Hepatocyte (in vitro differentiated cells): ENCODE results near the gene MOV10L1. TPM values are rescaled to one million over a fixed set of nuclear protein-coding genes. Genes with fewer than 3 reads are reported as not detected.

ENCODE experiments used
- DNase-seq: peaks from one replicate; pipeline ENCODE4 v3.0.0-alpha.2; 2016; ENCODE audit warnings: low spot score
- H2AFZ ChIP-seq: fragments of 200-600 bp; sonication (generic); 2 replicates; pipeline ENCODE4 v1.6.0; 2016; ENCODE audit warnings: antibody characterized with exemption, mild to moderate bottlenecking
- H3K27ac ChIP-seq: fragments of 200-600 bp; sonication (generic); 2 replicates; pipeline ENCODE4 v1.5.1; 2016; ENCODE audit warnings: mild to moderate bottlenecking
- H3K27me3 ChIP-seq: fragments of 200-600 bp; sonication (generic); 2 replicates; pipeline ENCODE4 v1.6.1; 2016
- H3K36me3 ChIP-seq: fragments of 200-600 bp; sonication (generic); replicated peaks from 2 replicates; pipeline ENCODE4 v1.5.1; 2016; ENCODE audit warnings: low read depth; ENCODE audit not compliant: insufficient read depth
- H3K4me1 ChIP-seq: fragments of 200-600 bp; sonication (generic); 2 replicates; pipeline ENCODE4 v1.5.1; 2016; ENCODE audit warnings: mild to moderate bottlenecking, moderate library complexity; ENCODE audit not compliant: insufficient read depth
- H3K4me2 ChIP-seq: fragments of 200-600 bp; sonication (generic); 2 replicates; pipeline ENCODE4 v1.6.0; 2016
- H3K4me3 ChIP-seq: fragments of 200-600 bp; sonication (generic); 2 replicates; pipeline ENCODE4 v1.5.1; 2016; ENCODE audit warnings: mild to moderate bottlenecking
- H3K79me2 ChIP-seq: fragments of 200-600 bp; sonication (generic); 2 replicates; pipeline ENCODE4 v1.6.0; 2017; ENCODE audit warnings: mild to moderate bottlenecking
- H3K9me2 ChIP-seq: fragments of 200-600 bp; sonication (generic); replicated peaks from 2 replicates; pipeline ENCODE4 v1.6.0; 2017; ENCODE audit warnings: mild to moderate bottlenecking; ENCODE audit not compliant: insufficient read depth
- H3K9me3 ChIP-seq: fragments of 200-600 bp; sonication (generic); 2 replicates; pipeline ENCODE4 v1.5.1; 2016; ENCODE audit warnings: low read depth, mild to moderate bottlenecking
- H4K20me1 ChIP-seq: fragments of 200-600 bp; sonication (generic); 2 replicates; pipeline ENCODE4 v1.6.0; 2016; ENCODE audit warnings: mild to moderate bottlenecking; ENCODE audit not compliant: insufficient read depth, poor library complexity, severe bottlenecking
- CTCF ChIP-seq: fragments of 200-600 bp; sonication (generic); IDR thresholded peaks from 2 replicates; pipeline ENCODE4 v1.5.1; 2016; ENCODE audit warnings: antibody characterized with exemption, mild to moderate bottlenecking; ENCODE audit not compliant: poor library complexity
- EZH2 ChIP-seq: fragments of 200-600 bp; sonication (generic); IDR thresholded peaks from 2 replicates; pipeline ENCODE4 v1.6.1; 2016; ENCODE audit warnings: antibody characterized with exemption, mild to moderate bottlenecking, borderline replicate concordance
- EZH2phosphoT487 ChIP-seq: fragments of 200-600 bp; sonication (generic); IDR thresholded peaks from one replicate; pipeline ENCODE4 v1.6.1; 2018; ENCODE audit warnings: antibody characterized with exemption, mild to moderate bottlenecking, low read depth, moderate library complexity; ENCODE audit not compliant: unreplicated experiment, severe bottlenecking
- WGBS: methylation state at CpG from one replicate; pipeline ENCODE4 v1.1.6; 2016; ENCODE audit warnings: low lambda C conversion rate; ENCODE audit errors: missing lambda C conversion rate; 5-methylcytosine and 5-hydroxymethylcytosine counted together
- polyA plus RNA-seq: library from polyadenylated mRNA; unstranded; fragments of >200 nt; fragmentation: Nextera tagmentation; extraction: Ambion mirVana; gene quantifications from 2 replicates; pipeline ENCODE4 v1.2.1, GENCODE V29; 2016
- total RNA-seq: library from RNA; depleted of rRNA; stranded (reverse); fragments of >200 nt; gene quantifications from 2 replicates; pipeline ENCODE4 v1.2.3, GENCODE V29; 2014

Gene MOV10L1
- total and polyA plus RNA-seq, 2 experiments from 2014 or later, result 0.36 to 3.6 TPM

- TF ChIP-seq EZH2phosphoT487, result no peak
- TF ChIP-seq EZH2, result no peak
- peak; percentile 63 for TF ChIP-seq CTCF
- WGBS, result 49% methylated on average over 22 of the region's 22 CpGs
- Histone ChIP-seq H2AFZ (no peak overlapping the region), H3K27me3 (no peaks in the 10 kb centered on the region), H3K9me3 (no peaks in the 10 kb centered on the region), H3K79me2 (no peaks in the 10 kb centered on the region), H3K27ac (no peak overlapping the region), H3K4me3 (no peak overlapping the region), H3K4me2 (no peak overlapping the region), H3K36me3 (no peaks in the 10 kb centered on the region), H4K20me1 (no peaks in the 10 kb centered on the region), H3K4me1 (peaks cover 17% of the 10 kb centered on the region), H3K9me2 (no peaks in the 10 kb centered on the region)
- peak; percentile 77 for DNase-seq
These were observed 59.4 kb downstream of the MOV10L1 start for GRCh38 chr22:50148991-50149721.

- Histone ChIP-seq H4K20me1 (no peaks in the 10 kb centered on the region), H3K79me2 (no peaks in the 10 kb centered on the region), H3K4me2 (no peak overlapping the region), H3K9me2 (no peaks in the 10 kb centered on the region), H3K27ac (no peak overlapping the region), H3K9me3 (no peaks in the 10 kb centered on the region), H3K36me3 (no peaks in the 10 kb centered on the region), H3K4me1 (peaks cover 14% of the 10 kb centered on the region), H3K27me3 (no peaks in the 10 kb centered on the region), H2AFZ (no peak overlapping the region), H3K4me3 (no peak overlapping the region)
- no peak for TF ChIP-seq EZH2
- TF ChIP-seq EZH2phosphoT487, result no peak
- no peak for TF ChIP-seq CTCF
- WGBS, result 89% methylated on average over 35 of the region's 35 CpGs
- no peak for DNase-seq
These were observed 60.6 kb downstream of the MOV10L1 start for GRCh38 chr22:50150161-50151129.

GRCh38 chr22:50151571-50152537, 62.0 kb downstream of the MOV10L1 start:
- H3K4me2 ChIP-seq, result no peak overlapping the region
- no peaks in the 10 kb centered on the region for H4K20me1 ChIP-seq
- H3K27ac ChIP-seq, result no peak overlapping the region
- no peaks in the 10 kb centered on the region for H3K27me3 ChIP-seq
- H3K36me3 ChIP-seq, result no peaks in the 10 kb centered on the region
- H3K9me2 ChIP-seq, result no peaks in the 10 kb centered on the region
- H3K4me3 ChIP-seq, result no peak overlapping the region
- no peak for DNase-seq
- WGBS, result 89% methylated on average over 33 of the region's 33 CpGs
- TF ChIP-seq EZH2 (no peak), CTCF (no peak), EZH2phosphoT487 (no peak)
- H2AFZ ChIP-seq, result no peak overlapping the region
- peaks cover 3% of the 10 kb centered on the region for H3K4me1 ChIP-seq
- no peaks in the 10 kb centered on the region for H3K9me3 ChIP-seq
- H3K79me2 ChIP-seq, result no peaks in the 10 kb centered on the region
